Naive B cell (primary cell): Measurements from ENCODE around the gene UAP1. TPM values are rescaled to one million over a fixed set of nuclear protein-coding genes. Genes with fewer than 3 reads are reported as not detected.

ENCODE experiments used
- ATAC-seq, 2 donors: fragments of 150-1000 bp; cut with Tn5 transposase; 2 replicates each; pipeline ENCODE4 v1.10.0; 2021; ENCODE audit warnings: low read depth in 2 of 2, mild to moderate bottlenecking in 2 of 2, moderate library complexity in 2 of 2
- DNase-seq: peaks from one replicate; pipeline ENCODE4 v3.0.0; 2022
- H3K27ac Mint-ChIP-seq, 6 donors: one replicate each; pipeline ENCODE4 v1.8.0; 2020 to 2022; ENCODE audit warnings: mild to moderate bottlenecking in 6 of 6, mixed read lengths in 6 of 6, moderate library complexity in 5 of 6, inconsistent platforms in 2 of 6
- H3K27me3 Mint-ChIP-seq, 3 donors: one replicate each; pipeline ENCODE4 v1.8.0; 2021 to 2022; ENCODE audit warnings: mixed read lengths in 3 of 3, mild to moderate bottlenecking in 1 of 3
- H3K36me3 Mint-ChIP-seq, 2 donors: one replicate each; pipeline ENCODE4 v1.8.0; 2020 to 2022; ENCODE audit warnings: mixed read lengths in 2 of 2, inconsistent platforms in 1 of 2, mild to moderate bottlenecking in 1 of 2
- H3K4me1 Mint-ChIP-seq, 3 donors: one replicate each; pipeline ENCODE4 v1.8.0; 2020 to 2022; ENCODE audit warnings: mixed read lengths in 3 of 3, inconsistent platforms in 1 of 3, mild to moderate bottlenecking in 1 of 3, moderate library complexity in 1 of 3
- H3K4me3 Mint-ChIP-seq, 8 donors: one replicate each; pipeline ENCODE4 v1.8.0; 2020 to 2022; ENCODE audit warnings: mild to moderate bottlenecking in 8 of 8, mixed read lengths in 8 of 8, moderate library complexity in 8 of 8, inconsistent platforms in 2 of 8
- H3K9me3 Mint-ChIP-seq, 7 donors: one replicate each; pipeline ENCODE4 v1.8.0; 2020 to 2022; ENCODE audit warnings: mixed read lengths in 7 of 7, mild to moderate bottlenecking in 5 of 7, inconsistent platforms in 2 of 7, moderate library complexity in 1 of 7
- polyA plus RNA-seq, 6 donors: library from polyadenylated mRNA; unstranded; fragments of 300-500 nt; fragmentation: Illumina TruSeq; gene quantifications; one replicate each; pipeline ENCODE4 v1.2.3, GENCODE V29; 2021; ENCODE audit warnings: low read depth in 6 of 6

UAP1 gene
- 10 to 100 TPM; 15.8 to 50.0 (median 19.9) TPM for polyA plus RNA-seq

GRCh38 chr1:162561616-162562469 lies at the start of gene UAP1:
TSS of gene UAP1 (plus strand) at chr1:162561722. CDS start at chr1:162566069, 4,347 bp downstream.
- H3K27me3 Mint-ChIP-seq, result peaks cover 0 to 6% (median 0%) of the 10 kb centered on the region in 3 donors
- H3K4me1 Mint-ChIP-seq, result peaks cover 13 to 22% (median 19%) of the 10 kb centered on the region in 3 donors
- peak within 1 kb of the TSS; percentile 92 to 98 (median 96) for H3K4me3 Mint-ChIP-seq
- no peaks in the 10 kb centered on the region for H3K9me3 Mint-ChIP-seq
- H3K27ac Mint-ChIP-seq, result peak within 1 kb of the TSS; percentile 93 to 99 (median 97)
- DNase-seq, result peak; percentile 20
- ATAC-seq, result peak; percentile 40 to 42
- no peaks in the 10 kb centered on the region for H3K36me3 Mint-ChIP-seq

GRCh38 chr1:162527314-162527713 lies 34.2 kb upstream of the UAP1 start:
- H3K4me3 Mint-ChIP-seq, result no peak overlapping the region

GRCh38 chr1:162530307-162530987 lies 31.1 kb upstream of the UAP1 start:
- Mint-ChIP-seq H3K4me1 (peaks cover 13 to 21% (median 18%) of the 10 kb centered on the region in 3 donors), H3K27me3 (no peaks in the 10 kb centered on the region), H3K27ac (peak overlapping the region; percentile 59 to 88 (median 74)), H3K9me3 (no peaks in the 10 kb centered on the region), H3K4me3 (peak overlapping the region in 3 of 8 donors; percentile 10 to 22 (median 20)), H3K36me3 (peaks cover 0 to 5% of the 10 kb centered on the region in 2 donors)
- DNase-seq (peak; percentile 49), ATAC-seq (peak; percentile 98 to 99)

More at GRCh38 chr1:162527314-162527713, 34.2 kb upstream of the UAP1 start:
- H3K27ac Mint-ChIP-seq, result peak overlapping the region in 1 of 6 donors; percentile 45
- H3K9me3 Mint-ChIP-seq, result no peaks in the 10 kb centered on the region
- peaks cover 13 to 21% (median 18%) of the 10 kb centered on the region in 3 donors for H3K4me1 Mint-ChIP-seq
- ATAC-seq (no peak), DNase-seq (no peak)
- peaks cover 10 to 17% of the 10 kb centered on the region in 2 donors for H3K36me3 Mint-ChIP-seq
- no peaks in the 10 kb centered on the region for H3K27me3 Mint-ChIP-seq

GRCh38 chr1:162530988-162531319 lies 30.6 kb upstream of the UAP1 start:
- no peaks in the 10 kb centered on the region for H3K9me3 Mint-ChIP-seq
- H3K4me3 Mint-ChIP-seq, result peak overlapping the region in 1 of 8 donors; percentile 22
- H3K36me3 Mint-ChIP-seq, result peaks cover 0 to 5% of the 10 kb centered on the region in 2 donors
- peaks cover 13 to 21% (median 18%) of the 10 kb centered on the region in 3 donors for H3K4me1 Mint-ChIP-seq
- no peaks in the 10 kb centered on the region for H3K27me3 Mint-ChIP-seq
- peak overlapping the region in 5 of 6 donors; percentile 59 to 88 (median 75) for H3K27ac Mint-ChIP-seq
- no peak for ATAC-seq
- DNase-seq, result no peak

GRCh38 chr1:162535501-162535900 lies 26.0 kb upstream of the UAP1 start:
- no peak for DNase-seq
- ATAC-seq, result no peak
- Mint-ChIP-seq H3K27me3 (no peaks in the 10 kb centered on the region), H3K4me3 (no peak overlapping the region), H3K4me1 (peaks cover 6 to 13% (median 10%) of the 10 kb centered on the region in 3 donors), H3K36me3 (no peaks in the 10 kb centered on the region), H3K9me3 (no peaks in the 10 kb centered on the region), H3K27ac (no peak overlapping the region)

- Mint-ChIP-seq H3K9me3 (no peaks in the 10 kb centered on the region), H3K27me3 (no peaks in the 10 kb centered on the region), H3K4me1 (peaks cover 0 to 5% (median 3%) of the 10 kb centered on the region in 3 donors), H3K4me3 (no peak overlapping the region), H3K27ac (no peak overlapping the region), H3K36me3 (no peaks in the 10 kb centered on the region)
- no peak for DNase-seq
- no peak for ATAC-seq
Measured at GRCh38 chr1:162536511-162536910, 25.0 kb upstream of the UAP1 start.

- Mint-ChIP-seq H3K36me3 (no peaks in the 10 kb centered on the region), H3K4me1 (no peaks in the 10 kb centered on the region), H3K27ac (peak overlapping the region in 1 of 6 donors; percentile 41), H3K9me3 (no peaks in the 10 kb centered on the region), H3K4me3 (no peak overlapping the region), H3K27me3 (no peaks in the 10 kb centered on the region)
- DNase-seq, result no peak
- no peak for ATAC-seq
Measured at GRCh38 chr1:162537216-162537615, 24.3 kb upstream of the UAP1 start.

GRCh38 chr1:162538815-162539431 lies 22.6 kb upstream of the UAP1 start:
- Mint-ChIP-seq H3K36me3 (peaks cover 0 to 6% of the 10 kb centered on the region in 2 donors), H3K4me3 (no peak overlapping the region), H3K27me3 (no peaks in the 10 kb centered on the region), H3K27ac (no peak overlapping the region), H3K9me3 (peaks cover 0 to 11% (median 5%) of the 10 kb centered on the region in 7 donors), H3K4me1 (no peaks in the 10 kb centered on the region)
- no peak for DNase-seq
- ATAC-seq, result no peak

- no peaks in the 10 kb centered on the region for H3K27me3 Mint-ChIP-seq
- no peaks in the 10 kb centered on the region for H3K4me1 Mint-ChIP-seq
- DNase-seq (no peak), ATAC-seq (no peak)
- no peak overlapping the region for H3K4me3 Mint-ChIP-seq
- peaks cover 0 to 11% (median 5%) of the 10 kb centered on the region in 7 donors for H3K9me3 Mint-ChIP-seq
- H3K36me3 Mint-ChIP-seq, result peaks cover 0 to 6% of the 10 kb centered on the region in 2 donors
- peak overlapping the region in 1 of 6 donors; percentile 9 for H3K27ac Mint-ChIP-seq
Measured at GRCh38 chr1:162541619-162542141, 19.8 kb upstream of the UAP1 start.

GRCh38 chr1:162543228-162543627 lies 18.3 kb upstream of the UAP1 start:
- peaks cover 0 to 6% of the 10 kb centered on the region in 2 donors for H3K36me3 Mint-ChIP-seq
- no peak overlapping the region for H3K4me3 Mint-ChIP-seq
- DNase-seq, result no peak
- peaks cover 0 to 11% (median 5%) of the 10 kb centered on the region in 7 donors for H3K9me3 Mint-ChIP-seq
- H3K27ac Mint-ChIP-seq, result peak overlapping the region in 1 of 6 donors; percentile 49
- no peak for ATAC-seq
- H3K27me3 Mint-ChIP-seq, result no peaks in the 10 kb centered on the region
- no peaks in the 10 kb centered on the region for H3K4me1 Mint-ChIP-seq

GRCh38 chr1:162548170-162548569 lies 13.4 kb upstream of the UAP1 start:
- no peak for ATAC-seq
- Mint-ChIP-seq H3K27ac (no peak overlapping the region), H3K4me3 (no peak overlapping the region), H3K4me1 (no peaks in the 10 kb centered on the region), H3K36me3 (peaks cover 0 to 5% of the 10 kb centered on the region in 2 donors), H3K27me3 (no peaks in the 10 kb centered on the region), H3K9me3 (peaks cover 0 to 5% (median 4%) of the 10 kb centered on the region in 7 donors)
- DNase-seq, result no peak

- DNase-seq (no peak), ATAC-seq (no peak)
- no peaks in the 10 kb centered on the region for H3K9me3 Mint-ChIP-seq
- H3K36me3 Mint-ChIP-seq, result no peaks in the 10 kb centered on the region
- H3K27ac Mint-ChIP-seq, result no peak overlapping the region
- H3K27me3 Mint-ChIP-seq, result no peaks in the 10 kb centered on the region
- H3K4me1 Mint-ChIP-seq, result no peaks in the 10 kb centered on the region
- H3K4me3 Mint-ChIP-seq, result no peak overlapping the region
Measured at GRCh38 chr1:162549001-162549400, 12.5 kb upstream of the UAP1 start.

GRCh38 chr1:162550925-162551324 lies 10.6 kb upstream of the UAP1 start:
- ATAC-seq, result no peak

More at GRCh38 chr1:162550925-162551324, 10.6 kb upstream of the UAP1 start:
- H3K27me3 Mint-ChIP-seq, result no peaks in the 10 kb centered on the region
- H3K4me3 Mint-ChIP-seq, result no peak overlapping the region
- no peaks in the 10 kb centered on the region for H3K9me3 Mint-ChIP-seq
- no peaks in the 10 kb centered on the region for H3K4me1 Mint-ChIP-seq
- H3K36me3 Mint-ChIP-seq, result no peaks in the 10 kb centered on the region
- no peak for DNase-seq
- H3K27ac Mint-ChIP-seq, result peak overlapping the region in 1 of 6 donors; percentile 32
